ENCODE data around the gene GRM4. TPM values are rescaled to one million over a fixed set of nuclear protein-coding genes. Genes with fewer than 3 reads are reported as not detected.

Gene GRM4
- total RNA-seq, 4 donors from 2014 or later: not detected

GRCh38 chr6:34071136-34071883, 74.6 kb downstream of the GRM4 start:
- H3K36me3 ChIP-seq: no peaks in the 10 kb centered on the region
- no peaks in the 10 kb centered on the region for H3K9me3 ChIP-seq
- H3K4me3 ChIP-seq: no peak overlapping the region
- no peaks in the 10 kb centered on the region for H3K4me1 ChIP-seq
- H3K27ac ChIP-seq: no peak overlapping the region
- DNase-seq: no peak
- TF ChIP-seq POLR2A (IDR thresholded peaks at IDR 0.05): no peak
- no peak for TF ChIP-seq CTCF (IDR thresholded peaks at IDR 0.05)
- no peaks in the 10 kb centered on the region for H3K27me3 ChIP-seq

- H3K36me3 ChIP-seq: no peaks in the 10 kb centered on the region
- TF ChIP-seq CTCF (IDR thresholded peaks at IDR 0.05) (no peak), POLR2A (IDR thresholded peaks at IDR 0.05) (no peak)
- no peaks in the 10 kb centered on the region for H3K9me3 ChIP-seq
- DNase-seq: no peak
- H3K27ac ChIP-seq: no peak overlapping the region
- H3K27me3 ChIP-seq: no peaks in the 10 kb centered on the region
- H3K4me3 ChIP-seq: no peak overlapping the region
- no peaks in the 10 kb centered on the region for H3K4me1 ChIP-seq
These were observed 75.4 kb downstream of the GRM4 start for GRCh38 chr6:34070315-34071135.

GRCh38 chr6:34068462-34069044, 77.3 kb downstream of the GRM4 start:
- DNase-seq: no peak
- Histone ChIP-seq H3K36me3 (no peaks in the 10 kb centered on the region), H3K9me3 (no peaks in the 10 kb centered on the region), H3K4me1 (no peaks in the 10 kb centered on the region), H3K4me3 (no peak overlapping the region), H3K27ac (no peak overlapping the region), H3K27me3 (no peaks in the 10 kb centered on the region)
- no peak for TF ChIP-seq CTCF (IDR thresholded peaks at IDR 0.05)
- TF ChIP-seq POLR2A (IDR thresholded peaks at IDR 0.05): no peak

GRCh38 chr6:34067814-34068213, 78.1 kb downstream of the GRM4 start:
- H3K4me3 ChIP-seq: no peak overlapping the region
- H3K27ac ChIP-seq: no peak overlapping the region
- no peaks in the 10 kb centered on the region for H3K9me3 ChIP-seq
- no peaks in the 10 kb centered on the region for H3K27me3 ChIP-seq
- no peaks in the 10 kb centered on the region for H3K4me1 ChIP-seq
- no peak for DNase-seq
- no peaks in the 10 kb centered on the region for H3K36me3 ChIP-seq
- TF ChIP-seq CTCF (IDR thresholded peaks at IDR 0.05) (peak in 1 of 6 experiments; percentile 3), POLR2A (IDR thresholded peaks at IDR 0.05) (no peak)

- no peak for DNase-seq
- TF ChIP-seq POLR2A (IDR thresholded peaks at IDR 0.05) (no peak), CTCF (IDR thresholded peaks at IDR 0.05) (no peak)
- Histone ChIP-seq H3K4me1 (no peaks in the 10 kb centered on the region), H3K4me3 (no peak overlapping the region), H3K27ac (no peak overlapping the region), H3K9me3 (no peaks in the 10 kb centered on the region), H3K27me3 (no peaks in the 10 kb centered on the region), H3K36me3 (no peaks in the 10 kb centered on the region)
These were observed 78.8 kb downstream of the GRM4 start for GRCh38 chr6:34066772-34067770.

Measured in Peyer's patch (tissue), 4 donors.